ENCODE results near the gene ASMTL. TPM values are rescaled to one million over a fixed set of nuclear protein-coding genes. Genes with fewer than 3 reads are reported as not detected.
"Not testable (repeated sequence)": the region's sequence is repeated elsewhere in the genome, so short reads cannot be mapped to it uniquely, and the experiment has no call there.

ASMTL gene
- total and polyA plus RNA-seq, 4 donors = 26.7 to 56.1 (median 31.8) TPM

- H3K4me1 ChIP-seq (ENCODE audit: control insufficient read depth in 1 of 2, insufficient read depth in 2 of 2, low read length in 2 of 2); H3K27ac ChIP-seq (ENCODE audit: low read depth in 1 of 2, low read length in 2 of 2); H3K27me3 ChIP-seq (ENCODE audit: control insufficient read depth in 1 of 2, insufficient read depth in 2 of 2, low read length in 1 of 2); H3K36me3 ChIP-seq (ENCODE audit: control insufficient read depth in 1 of 2, insufficient read depth in 2 of 2, low read length in 1 of 2); H3K4me3 ChIP-seq (ENCODE audit: low read length in 2 of 2); intact Hi-C loops (cut with DNase I); ATAC-seq (ENCODE audit: low FRiP score); H3K9me3 ChIP-seq (ENCODE audit: control insufficient read depth, low read length): not testable (repeated sequence)
- peak; percentile 17 to 23 for DNase-seq
- 93 to 94% methylated on average over 13 of the region's 13 CpGs for WGBS, 2 donors
These were observed 5.4 kb downstream of the ASMTL start for GRCh38 chrX:1446984-1447968.

- Histone ChIP-seq H3K27me3 (ENCODE audit: control insufficient read depth in 1 of 2, insufficient read depth in 2 of 2, low read length in 1 of 2) (no peaks in the 10 kb centered on the region), H3K4me1 (ENCODE audit: control insufficient read depth in 1 of 2, insufficient read depth in 2 of 2, low read length in 2 of 2) (no peaks in the 10 kb centered on the region), H3K9me3 (ENCODE audit: control insufficient read depth, low read length) (no peaks in the 10 kb centered on the region), H3K36me3 (ENCODE audit: control insufficient read depth in 1 of 2, insufficient read depth in 2 of 2, low read length in 1 of 2) (no peaks in the 10 kb centered on the region), H3K27ac (ENCODE audit: low read depth in 1 of 2, low read length in 2 of 2) (no peak overlapping the region), H3K4me3 (ENCODE audit: low read length in 2 of 2) (no peak overlapping the region)
- peak; percentile 13 to 30 for DNase-seq
- no peak for ATAC-seq (ENCODE audit: low FRiP score)
- WGBS, 2 donors = 97 to 99% methylated on average over 19 of the region's 19 CpGs
- intact Hi-C loops (cut with DNase I) = no loop called here
These were observed 7.9 kb downstream of the ASMTL start for GRCh38 chrX:1444561-1445500.

- H3K36me3 ChIP-seq (ENCODE audit: control insufficient read depth in 1 of 2, insufficient read depth in 2 of 2, low read length in 1 of 2) = no peaks in the 10 kb centered on the region
- WGBS, 2 donors = 84 to 91% methylated on average over 26 of the region's 26 CpGs
These were observed 9.1 kb downstream of the ASMTL start for GRCh38 chrX:1443496-1444075.

GRCh38 chrX:1442724-1443367 is 9.9 kb downstream of the ASMTL start:
- WGBS, 2 donors = 90% methylated on average over 34 to 37 of the region's 38 CpGs
- DNase-seq = peak; percentile 23 to 36
- Histone ChIP-seq H3K4me3 (ENCODE audit: low read length in 2 of 2) (no peak overlapping the region), H3K27ac (ENCODE audit: low read depth in 1 of 2, low read length in 2 of 2) (no peak overlapping the region), H3K36me3 (ENCODE audit: control insufficient read depth in 1 of 2, insufficient read depth in 2 of 2, low read length in 1 of 2) (peaks cover 0 to 2% of the 10 kb centered on the region in 2 donors), H3K27me3 (ENCODE audit: control insufficient read depth in 1 of 2, insufficient read depth in 2 of 2, low read length in 1 of 2) (no peaks in the 10 kb centered on the region), H3K9me3 (ENCODE audit: control insufficient read depth, low read length) (no peaks in the 10 kb centered on the region), H3K4me1 (ENCODE audit: control insufficient read depth in 1 of 2, insufficient read depth in 2 of 2, low read length in 2 of 2) (no peaks in the 10 kb centered on the region)
- no peak for ATAC-seq (ENCODE audit: low FRiP score)
- intact Hi-C loops (cut with DNase I) = no loop called here

More at GRCh38 chrX:1443496-1444075, 9.1 kb downstream of the ASMTL start:
- no peak overlapping the region for H3K4me3 ChIP-seq (ENCODE audit: low read length in 2 of 2)
- no peaks in the 10 kb centered on the region for H3K9me3 ChIP-seq (ENCODE audit: control insufficient read depth, low read length)
- ATAC-seq (ENCODE audit: low FRiP score) (no peak), DNase-seq (peak; percentile 24 to 35)
- H3K4me1 ChIP-seq (ENCODE audit: control insufficient read depth in 1 of 2, insufficient read depth in 2 of 2, low read length in 2 of 2) = no peaks in the 10 kb centered on the region
- intact Hi-C loops (cut with DNase I) = no loop called here
- H3K27me3 ChIP-seq (ENCODE audit: control insufficient read depth in 1 of 2, insufficient read depth in 2 of 2, low read length in 1 of 2) = no peaks in the 10 kb centered on the region
- H3K27ac ChIP-seq (ENCODE audit: low read depth in 1 of 2, low read length in 2 of 2) = no peak overlapping the region

GRCh38 chrX:1442016-1442665 is 10.6 kb downstream of the ASMTL start:
- Histone ChIP-seq H3K36me3 (ENCODE audit: control insufficient read depth in 1 of 2, insufficient read depth in 2 of 2, low read length in 1 of 2) (peaks cover 0 to 2% of the 10 kb centered on the region in 2 donors), H3K4me3 (ENCODE audit: low read length in 2 of 2) (no peak overlapping the region), H3K27ac (ENCODE audit: low read depth in 1 of 2, low read length in 2 of 2) (no peak overlapping the region), H3K9me3 (ENCODE audit: control insufficient read depth, low read length) (no peaks in the 10 kb centered on the region), H3K27me3 (ENCODE audit: control insufficient read depth in 1 of 2, insufficient read depth in 2 of 2, low read length in 1 of 2) (no peaks in the 10 kb centered on the region), H3K4me1 (ENCODE audit: control insufficient read depth in 1 of 2, insufficient read depth in 2 of 2, low read length in 2 of 2) (no peaks in the 10 kb centered on the region)
- DNase-seq (peak; percentile 33 to 46), ATAC-seq (ENCODE audit: low FRiP score) (no peak)
- 97% methylated on average over 18 of the region's 18 CpGs for WGBS, 2 donors
- intact Hi-C loops (cut with DNase I) = no loop called here

DNA sequence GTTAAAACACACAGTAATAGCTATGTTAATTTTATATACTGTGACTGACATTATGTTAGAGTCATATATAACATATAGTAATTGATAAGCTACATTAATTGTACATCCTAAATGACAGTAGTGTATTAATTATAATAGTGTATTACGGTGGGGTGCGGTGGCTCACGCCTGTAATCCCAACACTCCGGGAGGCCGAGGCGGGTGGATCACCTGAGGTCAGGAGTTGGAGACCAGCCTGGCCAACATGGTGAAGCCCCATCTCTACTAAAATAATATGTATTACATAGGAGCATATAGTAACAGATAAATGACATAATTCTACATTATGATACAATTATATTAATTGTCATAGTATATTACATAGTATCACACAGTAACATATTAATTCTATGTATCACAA is 12.2 kb downstream of the ASMTL start:
- ATAC-seq (ENCODE audit: low FRiP score) (no peak), DNase-seq (peak; percentile 9 to 27)
- peaks cover 0 to 7% of the 10 kb centered on the region in 2 donors for H3K36me3 ChIP-seq (ENCODE audit: control insufficient read depth in 1 of 2, insufficient read depth in 2 of 2, low read length in 1 of 2)
- no peak overlapping the region for H3K27ac ChIP-seq (ENCODE audit: low read depth in 1 of 2, low read length in 2 of 2)
- H3K4me1 ChIP-seq (ENCODE audit: control insufficient read depth in 1 of 2, insufficient read depth in 2 of 2, low read length in 2 of 2) = no peaks in the 10 kb centered on the region
- intact Hi-C loops (cut with DNase I) = no loop called here
- 97 to 98% methylated on average over 6 of the region's 6 CpGs for WGBS, 2 donors
- no peaks in the 10 kb centered on the region for H3K9me3 ChIP-seq (ENCODE audit: control insufficient read depth, low read length)
- no peaks in the 10 kb centered on the region for H3K27me3 ChIP-seq (ENCODE audit: control insufficient read depth in 1 of 2, insufficient read depth in 2 of 2, low read length in 1 of 2)
- H3K4me3 ChIP-seq (ENCODE audit: low read length in 2 of 2) = no peak overlapping the region

- intact Hi-C loops (cut with DNase I) = loop anchor here in 1 of 2 donors (5.0 kb wide), 1 partner anchor 38 kb away; no protein-coding TSS in a partner anchor
- Histone ChIP-seq H3K27me3 (ENCODE audit: control insufficient read depth in 1 of 2, insufficient read depth in 2 of 2, low read length in 1 of 2) (no peaks in the 10 kb centered on the region), H3K36me3 (ENCODE audit: control insufficient read depth in 1 of 2, insufficient read depth in 2 of 2, low read length in 1 of 2) (peaks cover 0 to 8% of the 10 kb centered on the region in 2 donors), H3K4me1 (ENCODE audit: control insufficient read depth in 1 of 2, insufficient read depth in 2 of 2, low read length in 2 of 2) (no peaks in the 10 kb centered on the region), H3K9me3 (ENCODE audit: control insufficient read depth, low read length) (no peaks in the 10 kb centered on the region), H3K27ac (ENCODE audit: low read depth in 1 of 2, low read length in 2 of 2) (no peak overlapping the region), H3K4me3 (ENCODE audit: low read length in 2 of 2) (no peak overlapping the region)
- peak; percentile 23 to 60 for DNase-seq
- peak; percentile 12 for ATAC-seq (ENCODE audit: low FRiP score)
- WGBS, 2 donors = 96% methylated on average over 19 to 20 of the region's 20 CpGs
These were observed 17.3 kb downstream of the ASMTL start for GRCh38 chrX:1435241-1435895.

Measured in aorta (tissue), 5 donors.